H1 (cell line): ENCODE results near the gene SPTBN5. TPM values are rescaled to one million over a fixed set of nuclear protein-coding genes. Genes with fewer than 3 reads are reported as not detected.

Source experiments
- CREB1 ChIP-seq: IDR thresholded peaks from 2 replicates; pipeline ENCODE4 v1.6.1; 2012; ENCODE audit warnings: inconsistent platforms
- GTF2F1 ChIP-seq: IDR thresholded peaks from 2 replicates; pipeline ENCODE4 v1.6.1; 2012; ENCODE audit warnings: low read depth, low read length, improper control_type of control experiment, borderline replicate concordance
- KDM4A ChIP-seq: IDR thresholded peaks from one replicate; pipeline ENCODE4 v1.7.1; 2012; ENCODE audit warnings: low read depth, mild to moderate bottlenecking, moderate library complexity, low read length, inconsistent platforms; ENCODE audit not compliant: severe bottlenecking
- RAD21 ChIP-seq, 2 experiments: IDR thresholded peaks in 1 of 2; conservative IDR thresholded peaks in 1 of 2; 2 replicates each; pipeline ENCODE4 v1.6.1; 2011; ENCODE audit warnings: low read depth in 2 of 2, low read length in 2 of 2, improper control_type of control experiment in 1 of 2, inconsistent platforms in 1 of 2, mild to moderate bottlenecking in 1 of 2, moderate library complexity in 1 of 2
- RBBP5 ChIP-seq: IDR thresholded peaks from 2 replicates; pipeline ENCODE4 v1.7.1; 2012; ENCODE audit warnings: low read depth, mild to moderate bottlenecking, inconsistent platforms, low read length, moderate library complexity, borderline replicate concordance
- TBP ChIP-seq: IDR thresholded peaks from 2 replicates; pipeline ENCODE4 v1.6.1; 2011; ENCODE audit warnings: low read depth, low read length, improper control_type of control experiment
- ZNF274 ChIP-seq: IDR thresholded peaks from 2 replicates; pipeline ENCODE4 v1.7.0; 2012; ENCODE audit warnings: low read length, borderline replicate concordance; ENCODE audit errors: extremely low read depth
- polyA plus RNA-seq, 7 experiments: library from polyadenylated mRNA; depleted of rRNA in 3 of 7; stranded (reverse) in 5 of 7; unstranded in 2 of 7; fragments of >200 nt in 5 of 7; fragments of 200-250 nt in 2 of 7; gene quantifications; 1 replicate in 5 of 7; 2 replicates in 1 of 7; 4 replicates in 1 of 7; pipeline versions ENCODE4 v1.2.1 to v1.2.3, GENCODE V29; 2011 to 2013; ENCODE audit warnings: missing spikeins in 2 of 7, mixed read lengths in 2 of 7
- total RNA-seq: library from RNA; stranded (reverse); fragmentation: NEBNext Ultra II Directional; extraction: Animal tissue kit (Norgen Biotek cat#: 25700); gene quantifications from 2 replicates; pipeline ENCODE4 v1.2.1, GENCODE V29; 2021
- TF ChIP-seq, protein P1 (sequence below): IDR thresholded peaks from 2 replicates; pipeline ENCODE4 v1.6.1; 2012; ENCODE audit warnings: low read length, inconsistent platforms

SPTBN5 gene
- total and polyA plus RNA-seq, 2 of the 8 experiments (the other 6 are each of a cell fraction or from before 2014, with no cell fraction given), result 0.32 to 0.84 TPM

DNA sequence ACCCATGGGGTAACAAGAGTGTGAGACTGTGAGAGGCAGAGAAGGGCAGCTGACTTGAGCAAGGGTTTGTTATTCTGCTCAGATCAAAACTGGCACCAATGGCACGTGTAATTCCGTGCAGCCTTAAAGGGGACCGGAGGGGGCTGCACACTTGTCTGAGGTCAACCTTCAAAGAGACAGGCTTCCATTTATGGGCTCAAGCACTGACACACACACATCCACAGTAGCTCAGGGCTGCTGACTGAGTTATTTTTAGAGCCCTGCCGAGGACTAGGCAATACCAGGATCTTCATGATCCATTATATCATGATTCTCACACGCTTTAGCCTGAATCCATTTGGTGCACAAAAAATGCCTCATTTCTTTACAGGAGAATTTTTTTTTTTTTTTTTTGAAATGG lies 20.6 kb upstream of the SPTBN5 start (continued):
- TF ChIP-seq ZNF274, result no peak
- no peak for TF ChIP-seq CREB1
- TF ChIP-seq KDM4A, result no peak
- no peak for TF ChIP-seq GTF2F1
- TF ChIP-seq RAD21 (IDR thresholded peaks at IDR 0.05 in 1 of 2, conservative IDR thresholded peaks at IDR 0.05 in 1 of 2; ENCODE audit: low read depth in 2 of 2, low read length in 2 of 2), result no peak
- no peak for TF ChIP-seq RBBP5
- TF ChIP-seq TBP, result no peak
- TF ChIP-seq, protein P1, sequence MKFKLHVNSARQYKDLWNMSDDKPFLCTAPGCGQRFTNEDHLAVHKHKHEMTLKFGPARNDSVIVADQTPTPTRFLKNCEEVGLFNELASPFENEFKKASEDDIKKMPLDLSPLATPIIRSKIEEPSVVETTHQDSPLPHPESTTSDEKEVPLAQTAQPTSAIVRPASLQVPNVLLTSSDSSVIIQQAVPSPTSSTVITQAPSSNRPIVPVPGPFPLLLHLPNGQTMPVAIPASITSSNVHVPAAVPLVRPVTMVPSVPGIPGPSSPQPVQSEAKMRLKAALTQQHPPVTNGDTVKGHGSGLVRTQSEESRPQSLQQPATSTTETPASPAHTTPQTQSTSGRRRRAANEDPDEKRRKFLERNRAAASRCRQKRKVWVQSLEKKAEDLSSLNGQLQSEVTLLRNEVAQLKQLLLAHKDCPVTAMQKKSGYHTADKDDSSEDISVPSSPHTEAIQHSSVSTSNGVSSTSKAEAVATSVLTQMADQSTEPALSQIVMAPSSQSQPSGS, result no peak
